CD4-positive, alpha-beta T cell treated with Interleukin-6 for 4 hours (primary cell): ENCODE data around the gene PLEKHA5.
"Not testable (repeated sequence)": the region's sequence is repeated elsewhere in the genome, so short reads cannot be mapped to it uniquely, and the experiment has no call there.

ENCODE experiments used
- DNase-seq: peaks from one replicate; pipeline ENCODE4 v3.0.0-alpha.2; 2020; ENCODE audit warnings: mixed read lengths

The PLEKHA5 gene, protein sequence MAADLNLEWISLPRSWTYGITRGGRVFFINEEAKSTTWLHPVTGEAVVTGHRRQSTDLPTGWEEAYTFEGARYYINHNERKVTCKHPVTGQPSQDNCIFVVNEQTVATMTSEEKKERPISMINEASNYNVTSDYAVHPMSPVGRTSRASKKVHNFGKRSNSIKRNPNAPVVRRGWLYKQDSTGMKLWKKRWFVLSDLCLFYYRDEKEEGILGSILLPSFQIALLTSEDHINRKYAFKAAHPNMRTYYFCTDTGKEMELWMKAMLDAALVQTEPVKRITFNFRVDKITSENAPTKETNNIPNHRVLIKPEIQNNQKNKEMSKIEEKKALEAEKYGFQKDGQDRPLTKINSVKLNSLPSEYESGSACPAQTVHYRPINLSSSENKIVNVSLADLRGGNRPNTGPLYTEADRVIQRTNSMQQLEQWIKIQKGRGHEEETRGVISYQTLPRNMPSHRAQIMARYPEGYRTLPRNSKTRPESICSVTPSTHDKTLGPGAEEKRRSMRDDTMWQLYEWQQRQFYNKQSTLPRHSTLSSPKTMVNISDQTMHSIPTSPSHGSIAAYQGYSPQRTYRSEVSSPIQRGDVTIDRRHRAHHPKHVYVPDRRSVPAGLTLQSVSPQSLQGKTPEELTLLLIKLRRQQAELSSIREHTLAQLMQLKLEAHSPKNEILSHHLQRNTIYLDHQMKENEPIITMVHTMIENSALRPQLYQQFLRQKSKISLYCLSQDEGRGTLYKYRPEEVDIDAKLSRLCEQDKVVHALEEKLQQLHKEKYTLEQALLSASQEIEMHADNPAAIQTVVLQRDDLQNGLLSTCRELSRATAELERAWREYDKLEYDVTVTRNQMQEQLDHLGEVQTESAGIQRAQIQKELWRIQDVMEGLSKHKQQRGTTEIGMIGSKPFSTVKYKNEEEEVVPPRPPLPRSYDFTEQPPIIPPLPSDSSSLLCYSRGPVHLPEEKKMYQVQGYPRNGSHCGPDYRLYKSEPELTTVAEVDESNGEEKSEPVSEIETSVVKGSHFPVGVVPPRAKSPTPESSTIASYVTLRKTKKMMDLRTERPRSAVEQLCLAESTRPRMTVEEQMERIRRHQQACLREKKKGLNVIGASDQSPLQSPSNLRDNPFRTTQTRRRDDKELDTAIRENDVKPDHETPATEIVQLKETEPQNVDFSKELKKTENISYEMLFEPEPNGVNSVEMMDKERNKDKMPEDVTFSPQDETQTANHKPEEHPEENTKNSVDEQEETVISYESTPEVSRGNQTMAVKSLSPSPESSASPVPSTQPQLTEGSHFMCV

GRCh38 chr12:19129486-19130223 is at the start of gene PLEKHA5:
TSS of gene PLEKHA5 (plus strand) at chr12:19129733. CDS start at chr12:19129800, 67 bp downstream.
- DNase-seq: peak; percentile 45

GRCh38 chr12:19080918-19081317 is 48.6 kb upstream of the PLEKHA5 start:
- no peak for DNase-seq

DNA sequence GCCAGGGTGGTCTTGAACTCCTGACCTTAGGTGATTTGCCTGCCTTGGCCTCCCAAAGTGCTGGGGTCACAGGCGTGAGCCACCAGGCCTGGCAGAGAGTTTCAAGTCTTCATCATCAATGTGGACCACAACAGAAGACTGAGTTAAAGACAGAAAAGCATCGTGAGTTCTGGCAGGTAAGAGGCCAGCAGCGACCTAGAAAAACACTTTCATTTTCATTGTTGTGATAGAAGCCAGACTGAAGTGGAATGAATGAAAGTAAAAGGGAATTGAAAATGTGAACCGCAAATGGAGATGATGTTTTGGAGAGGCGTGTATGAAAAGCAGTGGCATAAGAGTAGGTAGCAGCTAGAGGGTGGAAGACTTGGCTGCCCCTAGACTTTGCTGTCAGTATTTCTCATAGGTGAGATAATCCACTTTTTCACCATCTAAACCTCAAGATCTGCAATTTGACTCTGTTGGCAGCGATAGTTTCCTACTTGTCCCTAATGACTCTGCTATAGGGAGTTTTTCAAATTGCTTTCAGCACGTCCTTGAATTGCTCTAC is 47.1 kb upstream of the PLEKHA5 start:
- no peak for DNase-seq

DNA sequence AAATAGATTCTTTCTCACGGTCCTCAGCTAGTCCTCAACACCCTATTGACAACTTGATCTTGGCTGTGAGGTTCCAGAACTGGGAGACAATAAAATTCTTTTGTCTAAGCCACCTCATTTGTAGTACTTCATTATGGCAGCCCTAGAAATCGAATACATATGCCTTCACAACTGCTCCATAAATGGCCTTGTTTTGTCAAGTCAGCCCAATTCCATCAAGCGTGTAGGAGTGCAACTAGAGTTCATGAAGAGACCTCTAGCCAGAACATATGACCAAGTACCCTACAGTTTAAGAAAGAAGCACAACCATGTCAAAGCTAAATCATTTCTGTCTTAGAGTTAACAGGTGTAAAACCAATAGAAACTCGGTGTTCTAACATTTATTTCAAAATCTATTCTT is 45.0 kb upstream of the PLEKHA5 start:
- DNase-seq: no peak

GRCh38 chr12:19085090-19085489 is 44.4 kb upstream of the PLEKHA5 start:
- no peak for DNase-seq

- no peak for DNase-seq
These were observed 40.9 kb upstream of the PLEKHA5 start for GRCh38 chr12:19088606-19089005.

- DNase-seq: not testable (repeated sequence)
These were observed 37.1 kb upstream of the PLEKHA5 start for GRCh38 chr12:19092482-19092881.

DNA sequence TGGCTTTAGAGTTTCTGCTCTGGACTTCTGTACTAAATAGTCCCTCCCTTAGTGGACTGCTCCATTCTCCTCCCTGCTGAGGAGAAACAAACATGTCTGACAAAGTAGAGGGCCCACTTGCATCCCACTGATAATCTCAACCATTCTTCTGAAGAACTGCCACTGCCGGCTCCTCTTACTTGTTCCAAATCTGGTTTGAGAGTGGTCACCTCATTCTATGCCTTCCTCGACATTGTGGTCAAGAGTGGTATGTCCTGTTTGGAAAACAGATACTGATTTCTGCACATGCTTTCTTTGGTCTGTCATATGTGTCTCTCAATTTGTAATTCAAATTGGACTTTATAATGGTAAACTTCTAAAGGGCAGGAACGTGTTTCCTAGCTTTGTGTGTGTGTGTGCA is 36.3 kb upstream of the PLEKHA5 start:
- no peak for DNase-seq

DNA sequence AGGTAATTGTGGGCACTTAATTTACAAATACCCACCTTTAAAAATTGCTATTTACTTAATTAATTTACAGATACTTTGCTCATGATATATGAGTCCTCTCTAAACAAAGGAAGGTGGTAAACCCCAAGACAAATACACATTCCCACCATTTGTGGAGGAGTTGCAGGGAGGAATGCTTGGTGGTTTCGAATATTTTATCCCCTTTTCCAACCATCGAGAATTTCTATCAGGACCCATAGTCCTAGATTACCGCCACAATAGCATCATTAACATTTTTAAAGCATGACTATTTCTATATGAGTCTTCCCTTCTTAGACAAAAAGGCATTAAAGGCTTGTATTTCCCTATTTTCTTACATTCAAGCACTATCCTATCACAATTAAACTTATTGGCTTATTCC is 34.2 kb upstream of the PLEKHA5 start:
- no peak for DNase-seq

DNA sequence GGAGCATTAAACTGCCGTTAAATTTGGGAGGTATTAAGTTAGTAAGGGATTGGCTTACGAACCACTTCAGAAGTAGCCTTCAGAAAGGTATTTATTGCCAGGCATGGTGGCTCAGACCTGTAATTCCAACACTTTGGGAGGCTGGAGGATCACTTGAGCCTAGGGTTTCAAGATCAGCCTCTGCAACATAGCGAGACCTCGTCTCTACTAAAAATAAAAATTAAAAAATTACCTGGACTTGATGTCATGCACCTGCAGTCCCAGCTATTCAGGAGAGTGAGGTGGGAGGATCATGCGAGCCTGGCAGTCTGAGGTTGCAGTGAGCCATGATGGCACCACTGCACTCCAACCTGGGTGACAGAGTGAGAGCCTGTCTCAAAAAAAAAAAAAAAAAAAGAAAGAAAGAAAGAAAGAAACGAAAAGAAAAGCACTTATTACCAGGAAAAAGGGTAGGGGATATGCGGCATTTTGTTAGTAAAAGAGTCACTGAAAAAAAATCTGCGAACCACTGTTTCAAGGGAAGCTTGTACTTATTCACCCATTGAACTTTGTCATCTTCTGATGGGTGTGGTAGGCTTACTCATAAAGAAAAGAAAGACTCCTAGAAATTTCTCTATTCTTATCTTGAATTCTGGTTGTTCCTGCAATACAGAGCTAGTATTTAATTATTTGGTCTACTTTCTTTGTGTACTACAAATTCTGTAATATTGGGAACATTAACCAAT is 33.6 kb upstream of the PLEKHA5 start:
- DNase-seq: no peak

- no peak for DNase-seq
These were observed 24.1 kb upstream of the PLEKHA5 start for GRCh38 chr12:19105463-19105862.

DNA sequence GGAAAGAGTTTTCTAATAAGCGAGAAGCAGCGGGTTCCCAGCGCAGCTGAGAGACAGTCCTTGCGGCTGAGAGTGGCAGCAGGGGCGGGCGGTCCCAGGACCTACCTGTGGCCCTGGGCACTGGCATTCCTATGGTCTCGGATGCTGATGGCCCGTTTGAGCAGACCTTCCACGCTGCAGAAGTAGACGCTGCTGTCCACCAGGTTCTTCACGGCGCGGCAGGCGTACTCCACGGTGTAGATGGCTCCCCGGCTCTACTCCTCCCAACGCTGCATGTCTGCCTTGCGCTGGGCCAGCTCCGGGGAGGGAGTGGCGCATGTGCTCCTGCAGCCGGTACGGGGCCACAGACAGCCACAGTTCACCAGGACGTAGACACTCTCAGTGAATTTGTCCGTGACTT is 21.8 kb upstream of the PLEKHA5 start:
- no peak for DNase-seq

- DNase-seq: no peak
These were observed 19.2 kb upstream of the PLEKHA5 start for GRCh38 chr12:19110221-19110940.

GRCh38 chr12:19113464-19113863 is 16.1 kb upstream of the PLEKHA5 start:
- no peak for DNase-seq

GRCh38 chr12:19115285-19115684 is 14.2 kb upstream of the PLEKHA5 start:
- DNase-seq: no peak

DNA sequence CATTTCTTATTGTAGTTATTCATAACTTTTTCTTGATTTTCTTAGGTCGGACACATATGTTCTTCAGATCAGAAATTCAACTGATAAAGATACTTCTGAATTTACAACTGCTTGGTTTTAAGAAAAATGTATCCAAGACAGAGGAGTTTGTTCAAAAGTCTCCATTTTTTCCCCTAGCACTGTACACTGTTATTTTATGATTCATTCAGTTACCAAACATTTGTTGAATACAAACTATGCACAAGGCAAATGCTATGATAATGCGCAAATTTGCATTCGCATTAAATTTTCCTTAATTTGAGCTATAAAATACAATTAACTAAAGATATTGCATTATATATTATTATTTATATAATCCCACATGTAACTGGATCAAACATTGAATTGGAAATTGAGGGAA is 10.1 kb upstream of the PLEKHA5 start:
- no peak for DNase-seq

- DNase-seq: no peak
These were observed 8.7 kb upstream of the PLEKHA5 start for GRCh38 chr12:19120795-19121194.

- no peak for DNase-seq
These were observed 8.0 kb upstream of the PLEKHA5 start for GRCh38 chr12:19121449-19122018.

GRCh38 chr12:19125325-19125724 is 4.2 kb upstream of the PLEKHA5 start:
- no peak for DNase-seq

GRCh38 chr12:19127270-19127669 is 2.3 kb upstream of the PLEKHA5 start:
- no peak for DNase-seq
